Stomach (tissue), 9 donors: ENCODE measurements around the gene RASA1. TPM values are rescaled to one million over a fixed set of nuclear protein-coding genes. Genes with fewer than 3 reads are reported as not detected.

Source experiments
- DNase-seq, 2 donors: peaks; one replicate each; pipeline versions ENCODE4 v3.0.0 to v3.0.0-alpha.2; 2013 to 2019
- H3K27ac ChIP-seq, 5 donors: fragments of 200-600 bp in 4 of 5; sonication (generic) in 4 of 5; one replicate each; pipeline ENCODE4 v1.5.1; 2013 to 2019; ENCODE audit warnings: mild to moderate bottlenecking in 1 of 5, moderate library complexity in 1 of 5
- H3K27me3 ChIP-seq, 3 donors: fragments of 200-600 bp; sonication (generic); one replicate each; pipeline ENCODE4 v1.5.1; 2017 to 2019; ENCODE audit warnings: mixed run types in 1 of 3
- H3K36me3 ChIP-seq, 4 donors: fragments of 200-600 bp; sonication (generic); 1 replicate in 3 of 4; 2 replicates in 1 of 4; pipeline ENCODE4 v1.5.1; 2016 to 2019
- H3K4me1 ChIP-seq, 4 donors: fragments of 200-600 bp; sonication (generic); one replicate each; pipeline ENCODE4 v1.5.1; 2016 to 2019
- H3K4me3 ChIP-seq, 4 donors: fragments of 200-600 bp; sonication (generic) in 3 of 4; one replicate each; pipeline ENCODE4 v1.5.1; 2016 to 2019; ENCODE audit warnings: mild to moderate bottlenecking in 1 of 4
- H3K9me3 ChIP-seq, 4 donors: fragments of 200-600 bp; sonication (generic); one replicate each; pipeline ENCODE4 v1.5.1; 2016 to 2019
- EP300 ChIP-seq: sonication (generic); formaldehyde crosslinking; IDR thresholded peaks from one replicate; pipeline ENCODE4 v1.6.1; 2017; ENCODE audit warnings: antibody characterized with exemption
- POLR2A ChIP-seq, 4 donors: fragments of 450-650 bp; IDR thresholded peaks; one replicate each; pipeline ENCODE4 v1.6.1; 2016; ENCODE audit warnings: antibody characterized with exemption in 4 of 4, control low read depth in 2 of 4, mild to moderate bottlenecking in 1 of 4, moderate library complexity in 1 of 4
- POLR2AphosphoS5 ChIP-seq, 3 donors: sonication (generic); formaldehyde crosslinking; IDR thresholded peaks; one replicate each; pipeline ENCODE4 v1.6.1; 2016; ENCODE audit warnings: antibody characterized with exemption in 3 of 3
- WGBS, 5 donors: extraction: QIAGEN DNeasy Blood & Tissue Kit in 3 of 5; methylation state at CpG; one replicate each; pipeline versions ENCODE4 v1.1.5 to v1.1.7; 2013 to 2018; 5-methylcytosine and 5-hydroxymethylcytosine counted together
- intact Hi-C: fragments of 100-400 bp; cut with DNase I; formaldehyde crosslinking; loops from one replicate; pipeline ENCODE4 v1.15.1; 2023; ENCODE audit warnings: low total_unique reads
- polyA plus RNA-seq, 3 donors: library from polyadenylated mRNA; stranded (reverse); fragments of 200-250 nt; gene quantifications; one replicate each; pipeline ENCODE4 v1.2.3, GENCODE V29; 2013
- total RNA-seq, 5 donors: library from RNA; depleted of rRNA; stranded (reverse); fragments of >200 nt; gene quantifications; one replicate each; pipeline versions ENCODE4 v1.1.0 to v1.2.3, GENCODE V29; 2014 to 2016
- TF ChIP-seq, protein P1 (sequence below), 7 experiments: fragments of 450-650 bp in 4 of 7; fragments of 200-600 bp in 3 of 7; sonication (generic) in 3 of 7; IDR thresholded peaks; one replicate each; pipeline ENCODE4 v1.5.1; 2016 to 2019; ENCODE audit warnings: antibody characterized with exemption in 7 of 7, control low read depth in 2 of 7, mild to moderate bottlenecking in 1 of 7
- donor health status: healthy with polysubstance abuse.
- donor health status: Bipolar disorder and iron deficiency.
- donor health status: healthy.

The RASA1 gene
- total and polyA plus RNA-seq, 8 donors = 7.3 to 89.3 (median 19.1) TPM

DNA sequence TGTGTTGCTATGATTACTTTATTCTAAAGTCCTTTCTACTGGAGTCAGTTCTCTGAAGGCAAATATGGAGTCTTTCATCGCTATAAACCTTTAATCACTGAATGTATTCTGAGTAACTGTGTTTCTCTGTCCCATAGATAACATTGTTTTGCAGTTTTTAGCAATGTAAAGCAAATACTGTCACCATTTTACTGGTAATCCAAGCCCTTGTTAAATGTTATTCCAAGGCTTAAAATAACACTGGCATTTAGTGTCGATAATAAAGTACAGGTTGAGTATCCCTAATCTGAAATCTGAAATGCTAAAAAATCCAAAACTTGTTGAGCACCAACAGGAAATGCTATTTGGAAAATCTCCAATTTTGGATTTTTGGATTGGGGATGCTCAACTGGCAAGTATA, 120.4 kb downstream of the RASA1 start:
- Histone ChIP-seq H3K4me3 (no peak overlapping the region), H3K27ac (no peak overlapping the region), H3K9me3 (no peaks in the 10 kb centered on the region), H3K27me3 (no peaks in the 10 kb centered on the region), H3K36me3 (peaks cover 13 to 98% (median 86%) of the 10 kb centered on the region in 4 donors), H3K4me1 (peaks cover 0 to 34% (median 6%) of the 10 kb centered on the region in 4 donors)
- WGBS, 5 donors = 54 to 78% (median 60%) methylated on average over 2 of the region's 2 CpGs
- DNase-seq = no peak
- intact Hi-C loops = no loop called here
- TF ChIP-seq POLR2A (IDR thresholded peaks at IDR 0.05) (no peak), POLR2AphosphoS5 (IDR thresholded peaks at IDR 0.05) (no peak), EP300 (no peak)
- TF ChIP-seq, protein P1, sequence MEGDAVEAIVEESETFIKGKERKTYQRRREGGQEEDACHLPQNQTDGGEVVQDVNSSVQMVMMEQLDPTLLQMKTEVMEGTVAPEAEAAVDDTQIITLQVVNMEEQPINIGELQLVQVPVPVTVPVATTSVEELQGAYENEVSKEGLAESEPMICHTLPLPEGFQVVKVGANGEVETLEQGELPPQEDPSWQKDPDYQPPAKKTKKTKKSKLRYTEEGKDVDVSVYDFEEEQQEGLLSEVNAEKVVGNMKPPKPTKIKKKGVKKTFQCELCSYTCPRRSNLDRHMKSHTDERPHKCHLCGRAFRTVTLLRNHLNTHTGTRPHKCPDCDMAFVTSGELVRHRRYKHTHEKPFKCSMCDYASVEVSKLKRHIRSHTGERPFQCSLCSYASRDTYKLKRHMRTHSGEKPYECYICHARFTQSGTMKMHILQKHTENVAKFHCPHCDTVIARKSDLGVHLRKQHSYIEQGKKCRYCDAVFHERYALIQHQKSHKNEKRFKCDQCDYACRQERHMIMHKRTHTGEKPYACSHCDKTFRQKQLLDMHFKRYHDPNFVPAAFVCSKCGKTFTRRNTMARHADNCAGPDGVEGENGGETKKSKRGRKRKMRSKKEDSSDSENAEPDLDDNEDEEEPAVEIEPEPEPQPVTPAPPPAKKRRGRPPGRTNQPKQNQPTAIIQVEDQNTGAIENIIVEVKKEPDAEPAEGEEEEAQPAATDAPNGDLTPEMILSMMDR (IDR thresholded peaks at IDR 0.05) = no peak

DNA sequence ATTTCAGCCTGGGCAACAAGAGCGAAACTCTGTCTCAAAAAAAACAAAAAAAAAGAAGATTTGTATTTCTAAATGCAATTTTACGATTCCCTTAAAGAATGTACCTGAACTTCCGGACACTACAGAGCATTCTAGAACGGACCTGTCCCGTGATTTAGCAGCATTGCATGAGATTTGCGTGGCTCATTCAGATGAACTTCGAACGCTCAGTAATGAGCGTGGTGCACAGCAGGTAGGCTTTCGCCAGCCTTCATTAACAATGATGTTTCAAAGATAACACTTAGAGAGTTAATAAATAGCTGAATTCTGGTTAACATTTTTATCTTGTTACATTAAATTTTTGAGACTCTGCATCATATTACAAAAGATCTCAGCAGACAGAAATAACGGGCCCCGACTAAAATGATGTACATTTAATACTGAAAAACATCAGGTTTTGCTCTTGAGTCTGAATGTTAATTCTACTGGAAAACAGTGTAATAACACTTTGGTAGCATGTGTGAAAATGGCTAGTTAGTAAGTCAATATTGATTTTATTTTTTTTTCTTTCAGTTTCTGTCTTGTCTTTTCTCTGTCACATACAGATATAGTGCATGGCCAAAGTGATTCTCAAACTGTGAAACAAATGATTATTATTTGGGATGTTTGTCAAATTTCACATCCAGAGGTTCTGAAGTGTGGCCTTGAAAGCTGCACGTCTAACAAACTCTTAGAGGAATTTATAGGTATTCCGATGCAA, 121.8 kb downstream of the RASA1 start:
- TF ChIP-seq, protein P1 (IDR thresholded peaks at IDR 0.05) = no peak
- TF ChIP-seq POLR2A (IDR thresholded peaks at IDR 0.05) (no peak), EP300 (no peak), POLR2AphosphoS5 (IDR thresholded peaks at IDR 0.05) (no peak)
- intact Hi-C loops = no loop called here
- Histone ChIP-seq H3K4me1 (peaks cover 0 to 47% (median 11%) of the 10 kb centered on the region in 4 donors), H3K36me3 (peaks cover 13 to 98% (median 91%) of the 10 kb centered on the region in 4 donors), H3K27ac (no peak overlapping the region), H3K9me3 (no peaks in the 10 kb centered on the region), H3K4me3 (no peak overlapping the region), H3K27me3 (no peaks in the 10 kb centered on the region)
- no peak for DNase-seq
- WGBS, 5 donors = 94 to 95% (median 95%) methylated on average over 14 of the region's 14 CpGs

DNA sequence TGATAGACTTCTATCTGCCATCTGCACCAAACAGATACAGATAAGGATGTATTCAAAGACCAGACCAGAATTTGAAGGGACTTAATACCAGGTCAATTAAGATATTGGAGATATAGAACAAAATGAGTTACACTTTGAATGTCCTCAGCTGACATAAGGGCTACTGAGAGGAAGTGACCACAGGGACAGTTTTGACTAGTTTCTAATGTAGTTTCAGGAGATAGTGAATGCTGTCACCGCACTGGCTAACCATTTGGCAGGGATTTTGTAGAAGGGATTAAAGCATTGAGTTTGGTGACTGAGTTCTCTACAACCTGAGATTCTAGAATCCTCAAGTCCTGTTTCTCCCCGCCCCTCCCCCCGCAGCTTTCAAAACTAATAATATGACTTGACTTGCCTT, 122.4 kb downstream of the RASA1 start:
- 93 to 98% (median 94%) methylated on average over 3 of the region's 3 CpGs for WGBS, 5 donors
- H3K27me3 ChIP-seq = no peaks in the 10 kb centered on the region
- intact Hi-C loops = no loop called here
- H3K4me1 ChIP-seq = peaks cover 0 to 53% (median 15%) of the 10 kb centered on the region in 4 donors
- no peak for TF ChIP-seq POLR2AphosphoS5 (IDR thresholded peaks at IDR 0.05)
- TF ChIP-seq, protein P1 (IDR thresholded peaks at IDR 0.05) = no peak
- no peak for TF ChIP-seq POLR2A (IDR thresholded peaks at IDR 0.05)
- no peak for TF ChIP-seq EP300
- H3K36me3 ChIP-seq = peaks cover 17 to 100% (median 94%) of the 10 kb centered on the region in 4 donors
- H3K9me3 ChIP-seq = no peaks in the 10 kb centered on the region
- H3K27ac ChIP-seq = no peak overlapping the region
- no peak for DNase-seq
- no peak overlapping the region for H3K4me3 ChIP-seq

DNA sequence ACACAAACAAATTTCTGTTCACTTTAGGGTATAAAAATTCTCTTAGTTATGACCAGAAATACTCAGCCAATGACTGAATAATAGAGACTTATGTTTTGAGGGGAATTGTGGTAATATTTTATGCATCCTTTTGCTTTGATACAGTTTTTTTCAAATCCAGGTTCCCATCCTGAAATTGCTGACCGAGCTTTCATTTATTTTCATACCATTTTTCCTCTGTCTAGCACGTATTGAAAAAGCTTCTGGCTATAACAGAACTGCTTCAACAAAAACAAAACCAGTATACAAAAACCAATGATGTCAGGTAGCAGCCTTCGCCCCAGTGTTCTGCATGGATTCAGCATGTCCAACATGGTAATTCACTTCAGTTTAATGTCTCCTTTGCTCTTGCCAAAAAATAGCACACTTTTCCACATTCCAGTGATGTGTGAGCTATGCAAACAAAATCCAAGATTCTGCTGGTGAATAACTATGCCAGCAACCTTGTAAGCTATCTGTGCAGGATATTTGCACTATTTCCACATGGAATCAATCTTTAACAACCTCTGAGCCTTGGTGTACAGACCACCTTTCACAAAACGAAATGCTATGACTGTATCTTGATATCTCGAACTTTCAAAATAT, 123.0 kb downstream of the RASA1 start:
- H3K4me3 ChIP-seq = no peak overlapping the region
- TF ChIP-seq EP300 = no peak
- no peak for TF ChIP-seq POLR2A (IDR thresholded peaks at IDR 0.05)
- TF ChIP-seq, protein P1 (IDR thresholded peaks at IDR 0.05) = no peak
- no peak for TF ChIP-seq POLR2AphosphoS5 (IDR thresholded peaks at IDR 0.05)
- peaks cover 0 to 54% (median 15%) of the 10 kb centered on the region in 4 donors for H3K4me1 ChIP-seq
- intact Hi-C loops = no loop called here
- no peak for DNase-seq
- H3K36me3 ChIP-seq = peaks cover 23 to 100% (median 97%) of the 10 kb centered on the region in 4 donors
- no peaks in the 10 kb centered on the region for H3K27me3 ChIP-seq
- H3K27ac ChIP-seq = no peak overlapping the region
- H3K9me3 ChIP-seq = no peaks in the 10 kb centered on the region
- 57 to 76% (median 64%) methylated on average over 5 of the region's 5 CpGs for WGBS, 5 donors
